Epithelial cell of proximal tubule (primary cell): ENCODE measurements around the gene CHCHD1. TPM values are rescaled to one million over a fixed set of nuclear protein-coding genes. Genes with fewer than 3 reads are reported as not detected.

Experiments used
- DNase-seq: peaks from one replicate; pipeline ENCODE4 v3.0.0-alpha.2; 2011; ENCODE audit warnings: low read depth
- H3K4me3 ChIP-seq: 2 replicates; pipeline ENCODE4 v1.5.1; 2011; ENCODE audit warnings: low read depth, mild to moderate bottlenecking, low read length
- total RNA-seq: library from RNA; depleted of rRNA; stranded (reverse); fragments of >200 nt; gene quantifications from 2 replicates; pipeline ENCODE4 v1.2.3, GENCODE V29; 2015
- TF ChIP-seq, protein P1 (sequence below): conservative IDR thresholded peaks from 2 replicates; pipeline ENCODE4 v1.5.1; 2012; ENCODE audit warnings: low read depth, mild to moderate bottlenecking, low read length

Gene CHCHD1
- total RNA-seq, 1 donor from 2014 or later, result 62.5 TPM

DNA sequence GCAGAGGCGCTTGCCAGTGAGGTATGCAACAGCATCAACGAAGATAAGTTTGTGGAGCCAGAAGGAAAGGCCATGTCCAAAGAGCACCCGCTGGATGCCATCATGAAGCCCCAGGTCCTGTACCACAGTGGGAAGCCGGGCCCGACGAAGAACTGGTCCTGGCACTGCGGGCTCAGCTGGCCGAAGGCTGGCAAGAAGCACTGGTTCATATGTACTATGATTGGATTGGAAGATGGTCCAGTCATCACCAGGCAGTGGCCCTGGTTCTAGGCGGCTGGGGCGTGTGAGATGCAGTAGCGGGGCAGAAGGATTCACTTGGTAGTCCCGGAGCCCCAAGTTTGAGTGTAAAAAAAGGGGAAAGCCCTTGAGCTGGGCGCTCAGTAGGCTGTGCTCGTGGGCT lies 25.6 kb downstream of the CHCHD1 start:
- no peak overlapping the region for H3K4me3 ChIP-seq
- TF ChIP-seq, protein P1, sequence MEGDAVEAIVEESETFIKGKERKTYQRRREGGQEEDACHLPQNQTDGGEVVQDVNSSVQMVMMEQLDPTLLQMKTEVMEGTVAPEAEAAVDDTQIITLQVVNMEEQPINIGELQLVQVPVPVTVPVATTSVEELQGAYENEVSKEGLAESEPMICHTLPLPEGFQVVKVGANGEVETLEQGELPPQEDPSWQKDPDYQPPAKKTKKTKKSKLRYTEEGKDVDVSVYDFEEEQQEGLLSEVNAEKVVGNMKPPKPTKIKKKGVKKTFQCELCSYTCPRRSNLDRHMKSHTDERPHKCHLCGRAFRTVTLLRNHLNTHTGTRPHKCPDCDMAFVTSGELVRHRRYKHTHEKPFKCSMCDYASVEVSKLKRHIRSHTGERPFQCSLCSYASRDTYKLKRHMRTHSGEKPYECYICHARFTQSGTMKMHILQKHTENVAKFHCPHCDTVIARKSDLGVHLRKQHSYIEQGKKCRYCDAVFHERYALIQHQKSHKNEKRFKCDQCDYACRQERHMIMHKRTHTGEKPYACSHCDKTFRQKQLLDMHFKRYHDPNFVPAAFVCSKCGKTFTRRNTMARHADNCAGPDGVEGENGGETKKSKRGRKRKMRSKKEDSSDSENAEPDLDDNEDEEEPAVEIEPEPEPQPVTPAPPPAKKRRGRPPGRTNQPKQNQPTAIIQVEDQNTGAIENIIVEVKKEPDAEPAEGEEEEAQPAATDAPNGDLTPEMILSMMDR, result no peak
- DNase-seq, result no peak

- DNase-seq, result no peak
- TF ChIP-seq, protein P1, result no peak
- H3K4me3 ChIP-seq, result no peak overlapping the region
Observed at GRCh38 chr10:73808021-73808815, 26.4 kb downstream of the CHCHD1 start.

DNA sequence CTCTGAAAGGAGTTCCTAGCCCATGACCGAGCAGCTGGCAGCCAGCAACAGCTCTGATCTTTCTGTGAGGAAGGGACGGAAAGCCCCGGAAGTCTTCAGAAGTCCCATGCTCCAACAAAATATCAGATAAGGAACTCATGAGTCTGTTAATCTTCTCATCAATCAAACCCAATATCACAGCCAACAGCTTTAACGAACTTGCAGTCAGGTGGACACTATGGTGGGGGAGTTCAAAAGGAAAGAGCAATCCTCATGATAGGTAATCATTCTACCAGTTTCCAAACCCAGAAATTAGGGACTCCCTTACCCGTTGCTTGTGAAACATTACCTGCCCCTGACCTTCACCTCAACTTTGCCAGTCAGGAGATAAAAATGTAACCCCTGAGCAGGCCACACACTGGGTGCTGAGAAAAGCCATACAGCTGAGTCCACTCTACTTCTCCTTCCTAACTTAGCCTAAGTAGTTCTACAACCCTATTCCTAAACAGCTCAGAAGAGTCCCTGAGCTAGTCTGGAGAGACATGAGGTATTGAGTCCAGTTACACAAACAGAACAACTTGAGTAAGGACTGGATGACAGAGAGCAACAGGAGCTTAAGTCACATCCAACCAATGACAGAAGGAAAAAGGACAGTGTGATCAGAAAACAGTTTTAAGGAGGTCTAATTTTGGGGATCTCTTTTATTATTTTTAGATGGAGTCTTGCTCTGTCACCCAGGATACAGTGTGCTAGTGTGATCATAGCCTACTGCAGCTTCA lies 27.4 kb downstream of the CHCHD1 start:
- DNase-seq, result no peak
- no peak overlapping the region for H3K4me3 ChIP-seq
- TF ChIP-seq, protein P1, result no peak

DNA sequence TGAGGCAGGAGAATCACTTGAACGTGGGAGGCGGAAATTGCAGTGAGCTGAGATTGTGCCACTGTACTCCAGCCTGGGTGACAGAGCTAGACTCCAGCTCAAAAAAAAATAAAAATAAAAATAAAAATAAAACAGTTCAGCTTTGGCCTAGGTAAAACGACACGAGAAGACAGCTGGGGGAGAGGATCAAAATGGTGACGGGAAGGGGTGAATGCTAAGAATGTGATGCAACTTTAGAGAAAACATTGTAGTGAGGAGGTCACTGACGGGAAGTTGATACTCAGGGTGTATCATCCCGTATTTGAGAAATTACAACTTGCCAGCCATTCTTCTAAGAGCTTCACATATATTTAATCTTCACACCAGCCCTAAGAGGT lies 28.5 kb downstream of the CHCHD1 start:
- DNase-seq, result no peak
- peak overlapping the region; percentile 81 for H3K4me3 ChIP-seq
- TF ChIP-seq, protein P1, result no peak

DNA sequence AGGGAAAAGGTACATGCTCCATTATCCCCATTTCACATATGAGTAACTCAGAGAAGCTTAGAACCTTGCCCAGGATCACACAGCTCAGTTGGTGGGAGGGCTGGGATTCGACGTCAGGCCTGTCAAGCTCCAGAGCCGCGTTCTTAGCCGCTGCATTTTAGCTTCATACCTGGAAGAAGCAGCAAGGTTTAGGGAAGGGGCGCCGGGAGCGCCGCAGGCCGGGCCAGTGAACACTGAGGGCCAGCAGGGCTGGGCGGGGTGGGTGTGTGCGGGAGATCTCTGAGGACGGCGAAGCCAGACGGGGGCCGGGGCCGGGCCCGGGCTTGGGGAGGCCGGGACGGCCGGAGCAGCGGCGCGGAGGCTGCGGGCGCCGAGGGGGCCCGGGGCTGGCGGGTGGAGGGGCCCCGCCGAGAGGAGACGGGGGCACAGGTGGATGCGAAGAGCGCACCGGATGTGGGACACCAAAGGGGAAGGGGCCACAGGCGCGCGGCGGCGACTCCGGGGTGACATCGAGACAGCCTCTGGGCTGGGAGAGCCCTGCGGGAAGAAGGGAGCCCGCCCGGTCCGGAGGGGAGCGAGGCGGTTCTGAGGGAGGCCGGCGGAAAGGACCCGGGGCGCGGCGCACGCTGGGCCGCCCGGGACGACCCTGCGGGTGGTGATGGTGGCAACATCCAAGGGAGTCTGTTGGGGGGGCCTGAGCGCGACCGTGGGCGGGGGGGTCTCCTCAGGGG lies 29.1 kb downstream of the CHCHD1 start:
- TF ChIP-seq, protein P1, result no peak
- peak overlapping the region; percentile 81 for H3K4me3 ChIP-seq
- no peak for DNase-seq

DNA sequence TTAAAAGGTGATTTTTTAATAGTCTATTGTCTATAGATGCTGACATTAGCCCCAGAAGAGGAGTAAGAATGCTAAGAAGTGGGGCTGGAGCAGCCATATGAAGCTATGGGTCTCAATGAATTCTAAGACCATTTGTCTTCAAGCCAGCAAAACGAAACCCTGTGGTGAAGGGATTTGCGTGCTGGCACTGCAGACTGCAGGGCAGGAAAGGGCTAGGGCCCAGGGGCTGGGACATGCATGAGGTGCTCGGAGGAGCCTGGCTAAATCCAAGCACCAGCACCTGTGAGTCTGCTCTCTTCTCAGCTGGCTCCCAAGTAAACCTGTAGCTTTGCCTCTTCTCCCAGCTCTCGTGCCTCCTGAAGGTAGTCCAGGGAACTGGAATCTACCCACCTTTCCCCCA lies 30.8 kb downstream of the CHCHD1 start:
- H3K4me3 ChIP-seq, result no peak overlapping the region
- no peak for DNase-seq

More for the DNA sequence above, 30.8 kb downstream of the CHCHD1 start:
- TF ChIP-seq, protein P1, result no peak
